Ovary (tissue), 9 donors: Measurements from ENCODE around the gene SIX6. TPM values are rescaled to one million over a fixed set of nuclear protein-coding genes. Genes with fewer than 3 reads are reported as not detected.

Experiments used
- DNase-seq, 5 donors: peaks; one replicate each; pipeline ENCODE4 v3.0.0-alpha.2; 2019 to 2020
- H3K27ac ChIP-seq, 2 donors: fragments of 200-600 bp; one replicate each; pipeline versions ENCODE4 v1.5.1 to v1.8.0; 2019 to 2022
- H3K27me3 ChIP-seq: fragments of 200-600 bp; one replicate; pipeline ENCODE4 v1.8.0; 2022
- H3K36me3 ChIP-seq: fragments of 200-600 bp; sonication (generic); one replicate; pipeline ENCODE4 v1.5.1; 2019
- H3K4me1 ChIP-seq: one replicate; pipeline ENCODE4 v1.8.1; 2013; ENCODE audit warnings: mild to moderate bottlenecking, moderate library complexity; ENCODE audit not compliant: insufficient read depth
- H3K4me3 ChIP-seq: fragments of 200-600 bp; sonication (generic); one replicate; pipeline ENCODE4 v1.5.1; 2017
- H3K9me3 ChIP-seq, 2 donors: fragments of 200-600 bp in 1 of 2; sonication (generic) in 1 of 2; one replicate each; pipeline versions ENCODE4 v1.5.1 to v1.8.1; 2013 to 2019; ENCODE audit warnings: mild to moderate bottlenecking in 1 of 2, moderate library complexity in 1 of 2
- EP300 ChIP-seq: sonication (generic); formaldehyde crosslinking; IDR thresholded peaks from one replicate; pipeline ENCODE4 v1.6.1; 2017; ENCODE audit warnings: antibody characterized with exemption
- POLR2A ChIP-seq: fragments of 450-650 bp; IDR thresholded peaks from one replicate; pipeline ENCODE4 v1.6.1; 2017; ENCODE audit warnings: antibody characterized with exemption, mild to moderate bottlenecking, moderate library complexity
- WGBS, 3 donors: extraction: QIAGEN DNeasy Blood & Tissue Kit in 1 of 3; methylation state at CpG; one replicate each; pipeline versions ENCODE4 v1.1.5 to v1.1.7; 2013 to 2017; 5-methylcytosine and 5-hydroxymethylcytosine counted together
- intact Hi-C, 4 donors: fragments of 100-400 bp; cut with DNase I; formaldehyde crosslinking; loops; one replicate each; pipeline versions ENCODE4 v1.11.0 to v1.15.1; 2022 to 2023
- polyA plus RNA-seq, 2 donors: library from polyadenylated mRNA; stranded (reverse); fragments of 200-250 nt in 1 of 2; fragments of 350-450 nt in 1 of 2; fragmentation: Illumina TruSeq in 1 of 2; extraction: RNeasy Lipid Tissue Mini Kit (QIAGEN cat#74804) in 1 of 2; gene quantifications; one replicate each; pipeline ENCODE4 v1.2.3, GENCODE V29; 2013 to 2014
- total RNA-seq, 7 donors: library from RNA; depleted of rRNA in 2 of 7; stranded (reverse); fragments of >200 nt in 2 of 7; fragmentation: NEBNext Ultra II Directional in 3 of 7; extraction: Animal tissue kit (Norgen Biotek cat#: 25700) in 3 of 7; gene quantifications; one replicate each; pipeline versions ENCODE4 v1.1.0 to v1.2.4, GENCODE V29; 2016 to 2023
- TF ChIP-seq, protein P1 (sequence below), 3 donors: fragments of 450-650 bp in 2 of 3; fragments of 200-600 bp in 1 of 3; IDR thresholded peaks; one replicate each; pipeline versions ENCODE4 v1.5.1 to v1.8.0; 2016 to 2022; ENCODE audit warnings: antibody characterized with exemption in 3 of 3, mild to moderate bottlenecking in 1 of 3
- donor health status: DM: no; HTN: no; CAD: no; lungs with moderate emphysema.
- donor health status: DM: no; HTN: no; CAD: no.
- donor health status: Bipolar disorder and iron deficiency.
- donor health status: DM: yes; HTN: yes; CAD: no.
- donor health status: DM: no; HTN: no; CAD: no.
- donor health status: DM: yes; HTN: yes; CAD: no.

Gene SIX6
- total and polyA plus RNA-seq, 9 donors = not detected

DNA sequence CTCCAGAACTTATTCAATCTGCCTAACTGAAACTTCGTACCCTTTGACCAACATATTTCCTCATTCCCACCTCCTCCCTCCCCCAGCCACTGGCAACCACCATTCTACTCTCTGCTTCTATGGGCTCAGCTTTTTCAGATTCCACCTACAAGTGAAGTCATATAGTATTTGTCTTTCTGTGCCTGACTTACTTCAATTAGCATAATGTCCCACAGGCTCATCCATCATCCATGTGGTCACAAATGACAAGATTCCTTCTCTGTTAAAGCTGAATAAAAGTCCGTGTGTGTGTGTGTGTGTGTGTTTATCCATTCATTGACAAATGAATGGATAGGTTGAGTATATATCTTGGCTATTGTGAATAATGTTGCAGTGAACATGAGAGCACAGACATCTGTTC is 21.7 kb upstream of the SIX6 start:
- DNase-seq = no peak
- no peak overlapping the region for H3K27ac ChIP-seq
- H3K4me3 ChIP-seq = no peak overlapping the region
- no peaks in the 10 kb centered on the region for H3K4me1 ChIP-seq
- no peak for TF ChIP-seq EP300
- TF ChIP-seq, protein P1, sequence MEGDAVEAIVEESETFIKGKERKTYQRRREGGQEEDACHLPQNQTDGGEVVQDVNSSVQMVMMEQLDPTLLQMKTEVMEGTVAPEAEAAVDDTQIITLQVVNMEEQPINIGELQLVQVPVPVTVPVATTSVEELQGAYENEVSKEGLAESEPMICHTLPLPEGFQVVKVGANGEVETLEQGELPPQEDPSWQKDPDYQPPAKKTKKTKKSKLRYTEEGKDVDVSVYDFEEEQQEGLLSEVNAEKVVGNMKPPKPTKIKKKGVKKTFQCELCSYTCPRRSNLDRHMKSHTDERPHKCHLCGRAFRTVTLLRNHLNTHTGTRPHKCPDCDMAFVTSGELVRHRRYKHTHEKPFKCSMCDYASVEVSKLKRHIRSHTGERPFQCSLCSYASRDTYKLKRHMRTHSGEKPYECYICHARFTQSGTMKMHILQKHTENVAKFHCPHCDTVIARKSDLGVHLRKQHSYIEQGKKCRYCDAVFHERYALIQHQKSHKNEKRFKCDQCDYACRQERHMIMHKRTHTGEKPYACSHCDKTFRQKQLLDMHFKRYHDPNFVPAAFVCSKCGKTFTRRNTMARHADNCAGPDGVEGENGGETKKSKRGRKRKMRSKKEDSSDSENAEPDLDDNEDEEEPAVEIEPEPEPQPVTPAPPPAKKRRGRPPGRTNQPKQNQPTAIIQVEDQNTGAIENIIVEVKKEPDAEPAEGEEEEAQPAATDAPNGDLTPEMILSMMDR (IDR thresholded peaks at IDR 0.05) = no peak
- no peak for TF ChIP-seq POLR2A
- no peaks in the 10 kb centered on the region for H3K36me3 ChIP-seq
- H3K9me3 ChIP-seq = no peaks in the 10 kb centered on the region
- WGBS, 3 donors = 29 to 43% (median 36%) methylated on average over 2 of the region's 2 CpGs
- intact Hi-C loops = no loop called here
- H3K27me3 ChIP-seq = peaks cover 2% of the 10 kb centered on the region

GRCh38 chr14:60488175-60488574 is 20.8 kb upstream of the SIX6 start:
- H3K4me3 ChIP-seq = no peak overlapping the region
- peaks cover 2% of the 10 kb centered on the region for H3K27me3 ChIP-seq
- no peaks in the 10 kb centered on the region for H3K9me3 ChIP-seq
- no peaks in the 10 kb centered on the region for H3K4me1 ChIP-seq
- intact Hi-C loops = no loop called here
- DNase-seq = no peak
- TF ChIP-seq POLR2A (no peak), EP300 (no peak)
- TF ChIP-seq, protein P1 (IDR thresholded peaks at IDR 0.05) = no peak
- no peaks in the 10 kb centered on the region for H3K36me3 ChIP-seq
- no peak overlapping the region for H3K27ac ChIP-seq

GRCh38 chr14:60490270-60490669 is 18.7 kb upstream of the SIX6 start:
- TF ChIP-seq, protein P1 (IDR thresholded peaks at IDR 0.05) = no peak
- TF ChIP-seq POLR2A = no peak
- TF ChIP-seq EP300 = no peak
- H3K27ac ChIP-seq = no peak overlapping the region
- no peaks in the 10 kb centered on the region for H3K4me1 ChIP-seq
- H3K27me3 ChIP-seq = peaks cover 2% of the 10 kb centered on the region
- 85 to 88% (median 87%) methylated on average over 3 of the region's 3 CpGs for WGBS, 3 donors
- no peak for DNase-seq
- no peaks in the 10 kb centered on the region for H3K9me3 ChIP-seq
- intact Hi-C loops = no loop called here
- no peak overlapping the region for H3K4me3 ChIP-seq
- no peaks in the 10 kb centered on the region for H3K36me3 ChIP-seq

- intact Hi-C loops = no loop called here
- no peak for DNase-seq
- no peaks in the 10 kb centered on the region for H3K27me3 ChIP-seq
- WGBS, 3 donors = 45 to 58% (median 55%) methylated on average over 1 of the region's 1 CpG
- no peaks in the 10 kb centered on the region for H3K9me3 ChIP-seq
- H3K4me3 ChIP-seq = no peak overlapping the region
- H3K36me3 ChIP-seq = no peaks in the 10 kb centered on the region
- TF ChIP-seq POLR2A (no peak), EP300 (no peak)
- TF ChIP-seq, protein P1 (IDR thresholded peaks at IDR 0.05) = no peak
- no peaks in the 10 kb centered on the region for H3K4me1 ChIP-seq
- H3K27ac ChIP-seq = no peak overlapping the region
Measured at GRCh38 chr14:60495946-60496345, 13.0 kb upstream of the SIX6 start.

DNA sequence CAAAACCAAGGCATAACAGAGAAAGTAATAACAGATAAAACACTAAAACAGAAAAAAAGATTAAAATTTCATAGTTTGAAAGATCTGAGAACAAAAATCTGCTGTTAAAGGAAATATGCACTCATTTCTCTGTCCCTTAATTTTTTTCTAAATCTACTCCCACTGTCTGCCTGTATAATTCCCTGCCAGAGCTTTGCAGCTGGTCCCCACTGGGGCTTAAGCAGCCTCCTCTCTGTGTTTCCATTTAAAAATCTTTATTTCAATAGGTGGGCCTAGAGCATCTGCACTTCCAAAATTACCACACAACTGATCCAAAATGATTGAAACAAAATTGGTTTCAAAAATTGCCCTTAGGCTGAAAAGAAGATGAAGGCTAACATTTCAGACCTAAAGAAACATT is 6.4 kb upstream of the SIX6 start:
- Histone ChIP-seq H3K9me3 (no peaks in the 10 kb centered on the region), H3K36me3 (no peaks in the 10 kb centered on the region), H3K27ac (no peak overlapping the region), H3K4me3 (no peak overlapping the region), H3K27me3 (no peaks in the 10 kb centered on the region), H3K4me1 (no peaks in the 10 kb centered on the region)
- TF ChIP-seq EP300 = no peak
- no peak for TF ChIP-seq POLR2A
- TF ChIP-seq, protein P1 (IDR thresholded peaks at IDR 0.05) = no peak
- intact Hi-C loops = no loop called here
- no peak for DNase-seq
